SK-N-SH treated with all-trans-retinoic acid at 6 μM for 48 hours (cell line): ENCODE measurements around the gene KSR2.

Experiments used
- ATAC-seq: fragments of 200-7000 bp; cut with Tn5 transposase; 3 replicates; pipeline ENCODE4 v1.9.1; 2020; ENCODE audit warnings: mild to moderate bottlenecking, moderate library complexity
- ARNTL ChIP-seq: fragments of 450-650 bp; formaldehyde crosslinking; IDR thresholded peaks from 2 replicates; pipeline ENCODE4 v1.5.0; 2020; ENCODE audit warnings: low read depth, mild to moderate bottlenecking, moderate library complexity, borderline replicate concordance
- BACH2 ChIP-seq: fragments of 250-450 bp; sonication (Bioruptor Pico); IDR thresholded peaks from 2 replicates; pipeline ENCODE4 v1.9.0; 2021; ENCODE audit warnings: mild to moderate bottlenecking, borderline replicate concordance
- CREB5 ChIP-seq: fragments of 250-450 bp; sonication (Bioruptor Pico); IDR thresholded peaks from 2 replicates; pipeline ENCODE4 v1.5.1; 2020; ENCODE audit warnings: low read depth, mild to moderate bottlenecking, moderate library complexity
- CSDC2 ChIP-seq: fragments of 250-450 bp; sonication (Bioruptor Pico); IDR thresholded peaks from 2 replicates; pipeline ENCODE4 v1.5.0; 2020; ENCODE audit warnings: mild to moderate bottlenecking, moderate library complexity
- CSRNP3 ChIP-seq: fragments of 250-450 bp; sonication (Bioruptor Pico); IDR thresholded peaks from 2 replicates; pipeline ENCODE4 v1.5.1; 2021; ENCODE audit warnings: mild to moderate bottlenecking, moderate library complexity
- ESRRG ChIP-seq: fragments of 250-450 bp; sonication (Bioruptor Pico); IDR thresholded peaks from 2 replicates; pipeline ENCODE4 v1.6.1; 2021; ENCODE audit warnings: mild to moderate bottlenecking
- GLIS3 ChIP-seq: fragments of 250-450 bp; sonication (Bioruptor Pico); IDR thresholded peaks from 2 replicates; pipeline ENCODE4 v1.5.0; 2020; ENCODE audit warnings: mild to moderate bottlenecking, moderate library complexity
- ISL1 ChIP-seq: fragments of 250-450 bp; sonication (Bioruptor Pico); IDR thresholded peaks from 2 replicates; pipeline ENCODE4 v2.1.2; 2022; ENCODE audit warnings: mild to moderate bottlenecking, moderate library complexity
- OSR1 ChIP-seq: fragments of 250-450 bp; sonication (Bioruptor Pico); IDR thresholded peaks from 2 replicates; pipeline ENCODE4 v1.8.0; 2022; ENCODE audit warnings: moderate library complexity, mild to moderate bottlenecking, inconsistent platforms
- PATZ1 ChIP-seq: fragments of 250-450 bp; sonication (Bioruptor Pico); IDR thresholded peaks from 2 replicates; pipeline ENCODE4 v1.8.0; 2020; ENCODE audit warnings: mild to moderate bottlenecking, moderate library complexity, borderline replicate concordance
- POU6F1 ChIP-seq: fragments of 250-450 bp; sonication (Bioruptor Pico); IDR thresholded peaks from 2 replicates; pipeline ENCODE4 v1.8.0; 2021; ENCODE audit warnings: low read depth, mild to moderate bottlenecking, moderate library complexity, borderline replicate concordance
- PPARA ChIP-seq: fragments of 250-450 bp; sonication (Bioruptor Pico); IDR thresholded peaks from 2 replicates; pipeline ENCODE4 v1.5.0; 2020; ENCODE audit warnings: mild to moderate bottlenecking, borderline replicate concordance
- RARB ChIP-seq: fragments of 250-450 bp; sonication (Bioruptor Pico); IDR thresholded peaks from 2 replicates; pipeline ENCODE4 v1.8.0; 2021; ENCODE audit warnings: mild to moderate bottlenecking, moderate library complexity
- SNAI2 ChIP-seq: fragments of 250-450 bp; sonication (Bioruptor Pico); IDR thresholded peaks from 2 replicates; pipeline ENCODE4 v1.5.0; 2020; ENCODE audit warnings: mild to moderate bottlenecking, moderate library complexity
- TCF4 ChIP-seq: fragments of 250-450 bp; sonication (Bioruptor Pico); IDR thresholded peaks from 2 replicates; pipeline ENCODE4 v1.8.0; 2021; ENCODE audit warnings: mild to moderate bottlenecking, moderate library complexity, borderline replicate concordance
- TOX ChIP-seq: fragments of 250-450 bp; sonication (Bioruptor Pico); IDR thresholded peaks from 2 replicates; pipeline ENCODE4 v1.8.0; 2021; ENCODE audit warnings: mild to moderate bottlenecking, moderate library complexity, borderline replicate concordance
- TSHZ2 ChIP-seq: fragments of 250-450 bp; sonication (Bioruptor Pico); IDR thresholded peaks from 2 replicates; pipeline ENCODE4 v1.5.0; 2020; ENCODE audit warnings: mild to moderate bottlenecking, moderate library complexity
- ZC3H10 ChIP-seq: fragments of 250-450 bp; sonication (Bioruptor Pico); IDR thresholded peaks from 2 replicates; pipeline ENCODE4 v1.5.1; 2021; ENCODE audit warnings: mild to moderate bottlenecking, moderate library complexity
- ZFP3 ChIP-seq: fragments of 250-450 bp; sonication (Bioruptor Pico); IDR thresholded peaks from 2 replicates; pipeline ENCODE4 v1.5.0; 2020; ENCODE audit warnings: mild to moderate bottlenecking, moderate library complexity
- ZFP30 ChIP-seq: fragments of 450-650 bp; formaldehyde crosslinking; IDR thresholded peaks from 2 replicates; pipeline ENCODE4 v1.5.0; 2022; ENCODE audit warnings: mild to moderate bottlenecking, moderate library complexity
- ZNF565 ChIP-seq: fragments of 450-650 bp; formaldehyde crosslinking; conservative IDR thresholded peaks from 2 replicates; pipeline ENCODE4 v1.5.0; 2020; ENCODE audit warnings: low read depth, mild to moderate bottlenecking, moderate library complexity
- ZNF8 ChIP-seq: fragments of 450-650 bp; formaldehyde crosslinking; IDR thresholded peaks from 2 replicates; pipeline ENCODE4 v1.5.0; 2020; ENCODE audit warnings: mild to moderate bottlenecking, moderate library complexity

KSR2 gene

GRCh38 chr12:117985182-117985581 lies 16.4 kb upstream of the KSR2 start:
- ATAC-seq: no peak

GRCh38 chr12:117981267-117981666 lies 12.5 kb upstream of the KSR2 start:
- ATAC-seq: no peak
- TF ChIP-seq OSR1 (CRISPR knock-in tag) (no peak), TCF4 (no peak), CSDC2 (CRISPR knock-in tag) (no peak), PPARA (CRISPR knock-in tag) (no peak), ISL1 (CRISPR knock-in tag) (no peak)

More at GRCh38 chr12:117985182-117985581, 16.4 kb upstream of the KSR2 start:
- no peak for TF ChIP-seq ZNF8 (CRISPR knock-in tag)
- no peak for TF ChIP-seq OSR1 (CRISPR knock-in tag)
- no peak for TF ChIP-seq ZC3H10 (CRISPR knock-in tag)
- no peak for TF ChIP-seq ZFP3 (CRISPR knock-in tag)
- no peak for TF ChIP-seq ZFP30 (CRISPR knock-in tag)
- no peak for TF ChIP-seq POU6F1 (CRISPR knock-in tag)
- no peak for TF ChIP-seq CSDC2 (CRISPR knock-in tag)
- TF ChIP-seq SNAI2: no peak
- TF ChIP-seq RARB (CRISPR knock-in tag): no peak
- no peak for TF ChIP-seq TCF4
- no peak for TF ChIP-seq ESRRG (CRISPR knock-in tag)
- TF ChIP-seq ISL1 (CRISPR knock-in tag): no peak
- TF ChIP-seq ARNTL (CRISPR knock-in tag): no peak
- TF ChIP-seq TOX (CRISPR knock-in tag): no peak
- TF ChIP-seq PATZ1 (CRISPR knock-in tag): no peak
- TF ChIP-seq GLIS3 (CRISPR knock-in tag): no peak
- TF ChIP-seq PPARA (CRISPR knock-in tag): no peak
- no peak for TF ChIP-seq CSRNP3 (CRISPR knock-in tag)

GRCh38 chr12:117980616-117981015 lies 11.8 kb upstream of the KSR2 start:
- no peak for ATAC-seq
- TF ChIP-seq ZNF565 (CRISPR knock-in tag) (no peak), OSR1 (CRISPR knock-in tag) (no peak), CREB5 (CRISPR knock-in tag) (no peak), ISL1 (CRISPR knock-in tag) (no peak), BACH2 (no peak), ZC3H10 (CRISPR knock-in tag) (no peak), GLIS3 (CRISPR knock-in tag) (no peak)

- TF ChIP-seq PATZ1 (CRISPR knock-in tag) (no peak), PPARA (CRISPR knock-in tag) (no peak), GLIS3 (CRISPR knock-in tag) (no peak), TOX (CRISPR knock-in tag) (no peak), TSHZ2 (no peak), BACH2 (no peak), ZNF8 (CRISPR knock-in tag) (no peak), ZFP3 (CRISPR knock-in tag) (no peak), ZFP30 (CRISPR knock-in tag) (no peak)
- ATAC-seq: no peak
Observed at GRCh38 chr12:117977373-117977772, 8.6 kb upstream of the KSR2 start.
